ENCODE measurements around the gene CPT1B.
"Not testable (repeated sequence)": the region's sequence is repeated elsewhere in the genome, so short reads cannot be mapped to it uniquely, and the experiment has no call there.

The CPT1B gene

GRCh38 chr22:50609599-50609998 lies 31.4 kb upstream of the CPT1B start:
- no peak for DNase-seq (ENCODE audit: low read depth in 2 of 2)

GRCh38 chr22:50608996-50609395 lies 30.8 kb upstream of the CPT1B start:
- no peak for DNase-seq (ENCODE audit: low read depth in 2 of 2)

GRCh38 chr22:50608058-50608840 lies 30.0 kb upstream of the CPT1B start:
- DNase-seq (ENCODE audit: low read depth in 2 of 2) = not testable (repeated sequence)

GRCh38 chr22:50607659-50608020 lies 29.4 kb upstream of the CPT1B start:
- DNase-seq (ENCODE audit: low read depth in 2 of 2) = no peak

- DNase-seq (ENCODE audit: low read depth in 2 of 2) = no peak
Observed at GRCh38 chr22:50606946-50607658, 28.9 kb upstream of the CPT1B start.

- no peak for DNase-seq (ENCODE audit: low read depth in 2 of 2)
Observed at GRCh38 chr22:50606165-50606945, 28.1 kb upstream of the CPT1B start.

GRCh38 chr22:50605613-50606074 lies 27.4 kb upstream of the CPT1B start:
- DNase-seq (ENCODE audit: low read depth in 2 of 2) = no peak

- DNase-seq (ENCODE audit: low read depth in 2 of 2) = no peak
Observed at GRCh38 chr22:50605002-50605612, 26.9 kb upstream of the CPT1B start.

GRCh38 chr22:50604256-50605001 lies 26.2 kb upstream of the CPT1B start:
- DNase-seq (ENCODE audit: low read depth in 2 of 2) = no peak

- no peak for DNase-seq (ENCODE audit: low read depth in 2 of 2)
Observed at GRCh38 chr22:50603511-50604255, 25.5 kb upstream of the CPT1B start.

GRCh38 chr22:50602338-50602700 lies 24.1 kb upstream of the CPT1B start:
- DNase-seq (ENCODE audit: low read depth in 2 of 2) = no peak

GRCh38 chr22:50601669-50602337 lies 23.6 kb upstream of the CPT1B start:
- DNase-seq (ENCODE audit: low read depth in 2 of 2) = no peak

GRCh38 chr22:50600967-50601668 lies 22.9 kb upstream of the CPT1B start:
- DNase-seq (ENCODE audit: low read depth in 2 of 2) = no peak

- no peak for DNase-seq (ENCODE audit: low read depth in 2 of 2)
Observed at GRCh38 chr22:50600538-50600937, 22.3 kb upstream of the CPT1B start, which contains the start of gene MAPK8IP2. Gene MAPK8IP2 (plus strand): TSS chr22:50600793. CDS start chr22:50600819, 26 bp downstream.

GRCh38 chr22:50599816-50600455 lies 21.7 kb upstream of the CPT1B start:
- DNase-seq (ENCODE audit: low read depth in 2 of 2) = peak in 1 of 2 donors; percentile 54

- DNase-seq (ENCODE audit: low read depth in 2 of 2) = no peak
Observed at GRCh38 chr22:50597097-50597496, 18.9 kb upstream of the CPT1B start.

- no peak for DNase-seq (ENCODE audit: low read depth in 2 of 2)
Observed at GRCh38 chr22:50595189-50595588, 17.0 kb upstream of the CPT1B start.

GRCh38 chr22:50587407-50587806 lies 9.2 kb upstream of the CPT1B start:
- no peak for DNase-seq (ENCODE audit: low read depth in 2 of 2)

- DNase-seq (ENCODE audit: low read depth in 2 of 2) = no peak
Observed at GRCh38 chr22:50586416-50586815, 8.2 kb upstream of the CPT1B start.

Data from stimulated activated CD8-positive, alpha-beta memory T cell treated with anti-CD3 and anti-CD28 coated beads, Interleukin-2, amount 100 ng/mL, for 48 hours (primary cell).